DMS79 treated with DMSO at 0.1 percent for 48 hours (cell line): ENCODE data around the gene TCF7.
A peak's percentile ranks its signal among the peaks of the same experiment; 100 is the strongest.

ENCODE experiments used
- DNase-seq: peaks from one replicate; lab custom pipeline; 2025; lab: John Stamatoyannopoulos, UW

TCF7 gene

DNA sequence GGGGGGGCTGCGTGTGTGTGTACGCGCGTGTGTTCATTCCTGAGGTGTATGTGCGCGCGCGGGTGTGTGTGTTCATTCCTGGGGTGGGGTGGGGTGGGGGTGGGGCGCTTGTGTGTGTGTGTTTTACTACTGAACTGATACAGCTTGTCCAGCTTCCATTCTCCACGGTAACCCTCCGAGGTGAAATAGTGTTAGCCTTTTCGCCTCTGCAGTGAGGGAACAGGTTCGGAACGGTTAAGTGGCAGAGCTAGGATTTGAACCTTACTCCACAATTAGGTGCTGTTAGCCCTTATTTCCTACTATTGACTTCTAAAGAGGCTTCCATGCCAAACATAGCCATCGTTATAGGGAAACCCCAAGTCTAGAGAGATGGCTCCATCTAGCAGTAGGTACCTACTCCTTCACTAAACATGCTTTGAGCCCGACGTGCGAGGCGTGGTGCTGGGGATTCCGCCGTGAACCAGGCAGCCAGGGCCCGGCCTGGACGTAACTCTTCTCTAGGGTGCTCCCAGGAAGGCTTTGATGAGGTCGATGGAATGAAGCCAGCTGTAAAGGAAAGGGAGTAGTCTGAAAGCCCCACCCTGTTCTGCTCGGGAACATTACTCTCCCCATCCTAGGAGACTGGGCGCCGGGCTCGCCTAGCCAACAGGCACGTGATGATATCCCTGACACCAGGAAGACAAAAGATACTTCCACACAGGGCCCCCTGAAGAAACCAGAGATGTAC is 63.1 kb downstream of the TCF7 start:
- peak; percentile 18 for DNase-seq

DNA sequence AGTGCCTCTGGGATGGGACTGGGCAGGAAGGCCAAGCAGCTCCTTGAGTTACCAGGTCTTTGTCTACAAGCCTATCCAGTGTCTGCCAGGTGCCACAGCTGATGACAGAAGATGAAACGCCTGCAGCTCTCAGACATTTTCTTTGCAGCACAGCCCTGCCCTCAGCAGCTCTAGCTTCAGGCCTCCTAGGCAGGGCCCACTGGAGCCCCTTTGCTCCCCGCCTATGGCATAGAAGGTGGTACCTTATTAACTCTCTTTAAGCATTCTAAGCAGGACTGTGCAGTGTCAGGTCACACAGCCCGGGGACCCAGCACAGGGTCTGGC is 63.6 kb downstream of the TCF7 start:
- no peak for DNase-seq

DNA sequence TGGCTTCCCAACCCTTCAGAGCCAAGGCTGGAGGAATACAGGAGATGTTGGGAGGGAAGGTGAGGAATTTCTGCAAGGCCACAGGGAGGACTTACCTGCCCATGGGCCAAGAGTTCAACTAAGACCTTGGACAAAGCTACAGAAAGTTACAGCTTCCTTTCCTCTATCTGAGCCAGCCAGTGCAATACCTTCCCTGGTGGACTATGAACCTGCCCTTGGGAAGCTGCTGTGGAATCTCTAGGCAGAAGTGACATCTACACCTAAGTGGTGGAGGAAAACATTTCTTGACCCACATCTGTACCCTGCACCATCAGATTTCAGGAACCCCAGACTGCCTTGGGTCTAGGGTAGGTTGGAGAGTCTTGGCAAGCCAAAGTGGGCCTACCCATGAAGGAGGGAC is 69.0 kb downstream of the TCF7 start:
- no peak for DNase-seq

DNA sequence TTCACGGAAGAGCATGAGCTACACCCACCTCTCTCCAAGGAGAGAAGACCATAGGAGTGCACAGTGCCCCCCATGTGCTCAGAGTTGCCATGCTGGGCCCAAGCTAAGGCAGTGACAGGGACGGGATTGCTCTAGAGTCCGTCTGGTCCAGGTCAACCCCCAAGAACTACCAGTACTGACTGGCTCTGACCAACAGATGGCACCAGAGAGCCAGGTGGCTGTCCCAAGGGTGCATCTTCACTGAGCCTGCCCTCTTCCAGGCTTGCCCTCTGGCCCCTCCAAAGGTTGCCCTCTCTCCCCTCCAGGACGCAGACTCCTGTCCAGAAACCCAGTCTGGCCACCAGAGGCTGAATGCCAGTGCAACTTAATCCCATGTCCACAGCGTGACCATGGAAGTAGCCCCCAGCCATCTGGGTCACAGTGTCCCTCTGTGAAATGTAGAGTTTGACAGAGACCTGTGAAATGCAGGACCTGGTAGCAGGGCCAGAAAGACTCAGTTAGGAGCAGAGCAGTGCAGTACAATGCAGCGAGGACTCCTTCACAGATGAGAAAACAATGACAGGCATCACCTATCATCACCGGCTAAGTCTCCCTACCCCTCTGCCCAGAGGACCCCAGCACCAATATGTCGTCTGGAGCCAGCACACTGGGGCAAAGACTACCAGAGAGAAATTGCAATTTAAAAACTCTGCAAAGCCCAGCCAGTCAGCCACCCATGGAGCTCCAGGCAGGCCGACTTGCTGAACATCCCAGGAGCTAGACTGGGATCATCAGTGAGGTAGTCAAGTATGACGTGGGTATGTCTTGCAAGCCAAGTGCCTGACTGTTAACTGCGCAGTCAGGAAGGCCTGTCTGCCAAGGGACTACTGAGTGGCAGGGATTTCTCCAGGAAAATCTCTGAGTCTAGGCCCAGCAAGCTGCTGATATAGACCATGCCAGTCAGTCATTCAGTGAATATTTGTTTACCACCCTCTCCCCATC is 70.0 kb downstream of the TCF7 start:
- no peak for DNase-seq

GRCh38 chr5:134188092-134188491 is 73.6 kb downstream of the TCF7 start:
- DNase-seq = no peak

DNA sequence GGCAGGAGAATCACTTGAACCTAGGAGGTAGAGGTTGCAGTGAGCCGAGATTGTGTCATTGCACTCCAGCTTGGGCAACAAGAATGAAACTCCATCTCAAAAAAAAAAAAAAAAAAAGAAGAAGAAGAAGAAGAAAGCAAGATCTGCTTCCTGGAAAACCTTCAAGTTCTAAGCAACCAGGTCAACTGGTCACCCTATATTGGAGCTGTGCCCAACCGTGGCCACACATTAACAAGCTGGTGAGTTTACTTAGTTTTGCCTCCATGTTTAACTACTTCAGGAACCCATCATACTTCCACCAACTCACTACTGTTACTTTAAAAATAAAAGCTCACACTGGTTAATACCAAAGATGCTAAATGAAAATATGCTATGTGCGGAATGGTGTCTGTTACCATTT is 74.5 kb downstream of the TCF7 start:
- no peak for DNase-seq

GRCh38 chr5:134195666-134196065 is 81.2 kb downstream of the TCF7 start:
- no peak for DNase-seq
